HepG2 (cell line): ENCODE measurements around the gene VDR. TPM values are rescaled to one million over a fixed set of nuclear protein-coding genes. Genes with fewer than 3 reads are reported as not detected.
A peak's percentile ranks its signal among the peaks of the same experiment; 100 is the strongest.

Source experiments
- ATAC-seq: fragments of 200-7000 bp; cut with Tn5 transposase; 3 replicates; pipeline ENCODE4 v1.9.1; 2020; ENCODE audit warnings: mild to moderate bottlenecking, moderate library complexity
- BruUV-seq: library from RNA; stranded (reverse); fragments of 400-500 nt; replicated peaks from 2 replicates; lab custom pipeline; 2021; lab: Mats Ljungman, UMichigan
- CTCF ChIA-PET: fragments of 300-600 bp; formaldehyde crosslinking; extraction: SDS; loops from one replicate; lab custom pipeline; 2021; ENCODE audit warnings: low total read pairs, inconsistent platforms, low intra/inter-chr PET ratio; lab: Yijun Ruan, JAX
- POLR2A ChIA-PET: fragments of 350-600 bp; sonication (Branson Sonifier 250); formaldehyde crosslinking; loops from one replicate; lab custom pipeline; 2020; ENCODE audit warnings: antibody characterized with exemption, inconsistent platforms; lab: Yijun Ruan, JAX
- DNase-seq: peaks from one replicate; pipeline ENCODE4 v3.0.0-alpha.2; 2015; ENCODE audit warnings: low spot score
- FAIRE-seq: peaks from 3 replicates; lab custom pipeline; 2011; peaks lifted over from hg19 to GRCh38; lab: Jason Lieb, UNC
- H2AFZ ChIP-seq: one replicate; pipeline ENCODE4 v1.6.1; 2011; ENCODE audit warnings: low read length, inconsistent platforms
- H3K27ac ChIP-seq: fragments of 300-600 bp; 3 replicates; pipeline ENCODE4 v1.8.0; 2011; ENCODE audit warnings: mixed run types, mild to moderate bottlenecking, mixed read lengths, low read length, inconsistent platforms; ENCODE audit not compliant: insufficient read depth; ENCODE audit errors: extremely low read length
- H3K27me3 ChIP-seq, 2 experiments: fragments of 200-600 bp in 1 of 2; 2 replicates in 1 of 2; 3 replicates in 1 of 2; pipeline versions ENCODE4 v1.6.0 to v1.8.0; 2011; ENCODE audit warnings: low read length in 2 of 2, mild to moderate bottlenecking in 2 of 2, moderate library complexity in 2 of 2, inconsistent platforms in 1 of 2; ENCODE audit not compliant: insufficient read depth in 2 of 2, control insufficient read depth in 1 of 2
- H3K36me3 ChIP-seq, 2 experiments: fragments of 200-600 bp in 1 of 2; replicated peaks in 1 of 2; 2 replicates in 1 of 2; 3 replicates in 1 of 2; pipeline versions ENCODE4 v1.5.1 to v1.8.0; 2011; ENCODE audit warnings: low read length in 2 of 2, inconsistent platforms in 1 of 2; ENCODE audit not compliant: insufficient read depth in 2 of 2, control insufficient read depth in 1 of 2
- H3K4me1 ChIP-seq: 2 replicates; pipeline ENCODE4 v1.5.1; 2012; ENCODE audit warnings: low read length, inconsistent platforms; ENCODE audit not compliant: insufficient read depth
- H3K4me2 ChIP-seq: 2 replicates; pipeline ENCODE4 v1.6.0; 2011; ENCODE audit warnings: low read depth, low read length, inconsistent platforms
- H3K4me3 ChIP-seq, 3 experiments: fragments of 200-600 bp in 1 of 3; sonication (generic), shearing (Covaris generic) in 1 of 3; replicated peaks in 1 of 3; 2 replicates each; pipeline ENCODE4 v1.5.1; 2011 to 2016; ENCODE audit warnings: low read length in 3 of 3, inconsistent platforms in 2 of 3, low read depth in 2 of 3, mild to moderate bottlenecking in 2 of 3, control low read depth in 1 of 3, mixed read lengths in 1 of 3; ENCODE audit not compliant: insufficient read depth in 1 of 3
- H3K79me2 ChIP-seq: one replicate; pipeline ENCODE4 v1.6.1; 2011; ENCODE audit warnings: low read length, inconsistent platforms; ENCODE audit not compliant: insufficient read depth
- H3K9ac ChIP-seq: 2 replicates; pipeline ENCODE4 v1.6.0; 2011; ENCODE audit warnings: mild to moderate bottlenecking, low read depth, low read length, inconsistent platforms; ENCODE audit not compliant: insufficient read depth
- H3K9me3 ChIP-seq: 2 replicates; pipeline ENCODE4 v1.5.1; 2012; ENCODE audit warnings: mild to moderate bottlenecking, low read length
- H4K20me1 ChIP-seq: 2 replicates; pipeline ENCODE4 v1.6.0; 2011; ENCODE audit warnings: inconsistent platforms, mild to moderate bottlenecking, low read length, moderate library complexity; ENCODE audit not compliant: insufficient read depth
- ARID5B ChIP-seq: IDR thresholded peaks from 2 replicates; pipeline ENCODE4 v1.4.0; 2020; ENCODE audit warnings: mild to moderate bottlenecking, missing genetic modification reagents
- BCL3 ChIP-seq: sonication (generic); formaldehyde crosslinking; IDR thresholded peaks from 2 replicates; pipeline ENCODE4 v1.5.1; 2020; ENCODE audit warnings: mild to moderate bottlenecking, missing genetic modification reagents, moderate library complexity
- E2F5 ChIP-seq: sonication (generic); formaldehyde crosslinking; conservative IDR thresholded peaks from 2 replicates; pipeline ENCODE4 v1.4.0; 2020; ENCODE audit warnings: missing genetic modification reagents
- GABPA ChIP-seq, 2 experiments: IDR thresholded peaks; 2 replicates each; pipeline ENCODE4 v1.6.1; 2011 to 2016; ENCODE audit warnings: low read depth in 2 of 2, low read length in 1 of 2, missing biosample characterization in 1 of 2, missing genetic modification characterization in 1 of 2
- NONO ChIP-seq, 2 experiments: fragments of 450-650 bp in 1 of 2; sonication (generic) in 1 of 2; formaldehyde crosslinking in 1 of 2; IDR thresholded peaks in 1 of 2; conservative IDR thresholded peaks in 1 of 2; 2 replicates each; pipeline versions ENCODE4 v1.6.1 to v1.8.0; 2017 to 2022; ENCODE audit warnings: mild to moderate bottlenecking in 1 of 2, missing genetic modification reagents in 1 of 2, moderate library complexity in 1 of 2
- PRMT3 ChIP-seq: sonication (generic); formaldehyde crosslinking; IDR thresholded peaks from 2 replicates; pipeline ENCODE4 v1.8.1; 2022; ENCODE audit warnings: low read depth, mild to moderate bottlenecking, moderate library complexity, missing genetic modification reagents, borderline replicate concordance
- SALL1 ChIP-seq: sonication (generic); formaldehyde crosslinking; IDR thresholded peaks from 2 replicates; pipeline ENCODE4 v1.8.0; 2022; ENCODE audit warnings: mild to moderate bottlenecking, missing genetic modification reagents
- ZBTB20 ChIP-seq: sonication (generic); formaldehyde crosslinking; IDR thresholded peaks from 2 replicates; pipeline ENCODE4 v1.8.1; 2023; ENCODE audit warnings: missing genetic modification reagents, low read depth, mild to moderate bottlenecking, borderline replicate concordance
- ZBTB21 ChIP-seq: sonication (generic); formaldehyde crosslinking; IDR thresholded peaks from 2 replicates; pipeline ENCODE4 v1.4.0; 2020; ENCODE audit warnings: missing genetic modification reagents
- ZNF569 ChIP-seq: sonication (generic); formaldehyde crosslinking; IDR thresholded peaks from 2 replicates; pipeline ENCODE4 v1.5.0; 2020; ENCODE audit warnings: mild to moderate bottlenecking, missing genetic modification reagents, moderate library complexity, borderline replicate concordance
- ZNF737 ChIP-seq: sonication (generic); formaldehyde crosslinking; IDR thresholded peaks from 2 replicates; pipeline ENCODE4 v1.5.0; 2020; ENCODE audit warnings: missing genetic modification reagents, mild to moderate bottlenecking, borderline replicate concordance
- ZUFSP ChIP-seq: sonication (generic); formaldehyde crosslinking; IDR thresholded peaks from 2 replicates; pipeline ENCODE4 v1.9.0; 2021; ENCODE audit warnings: missing genetic modification reagents, mild to moderate bottlenecking, borderline replicate concordance
- WGBS: methylation state at CpG from one replicate; pipeline ENCODE4 v1.1.6; 2017; ENCODE audit warnings: low lambda C conversion rate; 5-methylcytosine and 5-hydroxymethylcytosine counted together
- in situ Hi-C: cut with HindIII; loops from 2 replicates; pipeline ENCODE4 v1.10.0; 2017; ENCODE audit warnings: low pct_unique_long_range_greater_than_20kb; ENCODE audit not compliant: extremely low pct_ligation_motif_present
- intact Hi-C: fragments of 100-400 bp; cut with micrococcal nuclease; formaldehyde crosslinking; loops from one replicate; pipeline ENCODE4 v1.10.0; 2022; ENCODE audit not compliant: unreplicated experiment
- polyA plus RNA-seq, 8 experiments: library from polyadenylated mRNA; depleted of rRNA in 3 of 8; stranded (reverse) in 7 of 8; unstranded in 1 of 8; fragments of >200 nt; fragmentation: Illumina TruSeq in 4 of 8; extraction: Trizol in 4 of 8; gene quantifications; 2 replicates each; pipeline versions ENCODE4 v1.2.1 to v1.2.3, GENCODE V29; 2011 to 2016; ENCODE audit warnings: low read depth in 4 of 8, missing spikeins in 1 of 8, mixed read lengths in 1 of 8; ENCODE audit not compliant: insufficient read depth in 1 of 8
- total RNA-seq, 5 experiments: library from RNA; depleted of rRNA; stranded (reverse); fragments of >200 nt; fragmentation: Illumina TruSeq; extraction: Trizol; gene quantifications; 2 replicates each; pipeline ENCODE4 v1.2.3, GENCODE V29; 2016; ENCODE audit warnings: low read depth in 1 of 5

The VDR gene
- total and polyA plus RNA-seq, 2 of the 13 experiments (the other 11 are each of a cell fraction or from before 2014, with no cell fraction given): 0.08 to 0.33 TPM

GRCh38 chr12:47942614-47943225, 37.9 kb upstream of the VDR start:
- Histone ChIP-seq H3K36me3 (no peaks in the 10 kb centered on the region), H3K4me2 (no peak overlapping the region), H3K27me3 (peaks cover 1 to 7% of the 10 kb centered on the region in 2 experiments), H3K4me3 (no peak overlapping the region), H3K27ac (no peak overlapping the region), H4K20me1 (no peaks in the 10 kb centered on the region), H3K9me3 (no peaks in the 10 kb centered on the region), H2AFZ (no peak overlapping the region), H3K9ac (no peak overlapping the region), H3K79me2 (no peaks in the 10 kb centered on the region), H3K4me1 (peaks cover 26% of the 10 kb centered on the region)
- 88% methylated on average over 26 of the region's 31 CpGs for WGBS
- CTCF ChIA-PET: interaction anchor here (1.4 kb wide), 1 partner anchor 222 kb away, joined by 3 read pairs; no protein-coding TSS in a partner anchor
- FAIRE-seq: no peak
- BruUV-seq: no TSS peak
- ATAC-seq: no peak; the same call in 2 of the 3 replicates
- in situ Hi-C loops: loop anchor here (10.0 kb wide), 1 partner anchor 222 kb away; no protein-coding TSS in a partner anchor
- no peak for DNase-seq
- POLR2A ChIA-PET: no interaction called here
- intact Hi-C loops: loop anchor here (10.0 kb wide), 1 partner anchor 222 kb away; no protein-coding TSS in a partner anchor
- 0 out of 2 replicates have a peak, but pooled peaks have one; percentile 0 for TF ChIP-seq SALL1 (CRISPR knock-in tag)
- 0 out of 2 replicates have a peak, but pooled peaks have one; percentile 8 for TF ChIP-seq GABPA (IDR thresholded peaks at IDR 0.05; ENCODE audit: low read depth, low read length)
- no peak for TF ChIP-seq GABPA (CRISPR knock-in tag; IDR thresholded peaks at IDR 0.05; ENCODE audit: low read depth)
- no peak for TF ChIP-seq NONO (IDR thresholded peaks at IDR 0.05)
- TF ChIP-seq NONO (CRISPR knock-in tag; conservative IDR thresholded peaks at IDR 0.05): 0 out of 2 replicates have a peak, but pooled peaks have one; percentile 23
- TF ChIP-seq ZBTB20 (CRISPR knock-in tag): no peak
- TF ChIP-seq ZNF737 (CRISPR knock-in tag): no peak
- no peak for TF ChIP-seq ZBTB21
- TF ChIP-seq PRMT3 (CRISPR knock-in tag): no peak
- no peak for TF ChIP-seq ZUFSP (CRISPR knock-in tag)
- no peak for TF ChIP-seq BCL3 (CRISPR knock-in tag)
- no peak for TF ChIP-seq E2F5 (CRISPR knock-in tag)
- TF ChIP-seq ARID5B (CRISPR knock-in tag): no peak
- TF ChIP-seq ZNF569 (CRISPR knock-in tag): no peak
